Stimulated activated naive CD4-positive, alpha-beta T cell treated with Interleukin-2 at 50 U/mL for 16 hours (primary cell): ENCODE measurements around the gene MB21D2.
"Not testable (repeated sequence)": the region's sequence is repeated elsewhere in the genome, so short reads cannot be mapped to it uniquely, and the experiment has no call there.

ENCODE experiments used
- DNase-seq: peaks from one replicate; lab custom pipeline; 2025; lab: John Stamatoyannopoulos, UW

MB21D2 gene

DNA sequence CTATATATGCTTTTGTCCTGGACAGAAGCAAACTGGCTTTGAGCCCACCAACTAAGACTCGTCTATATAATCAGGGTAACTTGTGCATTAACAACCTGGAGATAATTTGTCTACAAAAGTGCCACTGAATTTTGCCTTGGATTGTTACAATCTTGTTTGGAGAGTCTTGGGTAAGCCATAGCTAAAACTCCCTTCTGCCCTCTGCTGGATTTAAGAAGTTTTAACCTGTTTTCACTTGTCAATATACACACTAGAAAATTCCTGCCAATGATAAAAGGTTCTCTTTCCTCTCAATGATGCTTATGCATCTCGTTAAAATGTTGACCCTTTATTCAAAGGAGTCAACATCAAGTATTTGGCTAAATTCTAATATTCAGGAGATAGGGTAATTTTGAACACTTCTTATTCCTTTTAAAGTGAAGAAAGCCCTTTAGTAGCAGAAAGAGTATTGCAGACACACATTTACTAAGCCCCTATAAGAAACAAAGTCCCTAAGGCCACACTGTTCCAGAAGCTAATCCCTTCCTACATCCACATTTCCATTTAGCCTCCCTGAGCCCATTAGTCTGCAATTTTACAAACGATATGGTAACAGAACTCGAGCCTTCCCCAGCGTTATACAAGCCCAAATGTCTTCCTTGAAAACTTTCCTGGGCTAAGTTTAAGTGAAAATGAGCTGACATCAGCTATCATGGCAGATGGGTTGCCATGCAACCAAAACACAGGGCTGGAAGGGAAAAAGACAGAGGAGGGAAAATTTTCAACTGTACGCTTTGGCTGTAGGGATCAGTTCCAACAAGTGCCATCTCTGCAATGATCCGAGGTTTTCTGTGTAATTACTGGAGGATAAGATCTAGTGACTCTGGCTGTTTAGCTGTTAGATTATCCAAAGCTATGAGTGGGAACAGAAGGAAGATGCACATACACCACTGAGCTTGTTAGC, 114.4 kb downstream of the MB21D2 start:
- DNase-seq: no peak

DNA sequence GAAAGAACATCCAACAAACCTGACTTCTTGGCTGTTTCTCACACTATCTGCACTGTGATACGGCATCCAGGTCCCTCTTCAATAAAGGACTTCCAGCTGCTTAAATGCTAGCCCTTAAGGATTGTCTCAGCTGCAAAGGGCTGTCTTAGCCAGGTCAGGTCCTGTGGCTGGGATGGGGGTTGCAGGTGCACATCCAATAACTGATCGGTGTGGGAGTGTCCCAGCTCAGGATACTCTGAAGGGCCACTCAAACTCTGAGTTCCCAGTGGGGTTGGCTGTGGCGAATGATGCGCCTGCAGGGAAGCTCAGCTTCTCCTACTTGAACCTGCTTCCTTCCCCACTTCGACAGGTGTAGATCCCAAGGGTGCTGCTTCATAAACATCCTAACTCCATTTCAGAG, 115.7 kb downstream of the MB21D2 start:
- no peak for DNase-seq

DNA sequence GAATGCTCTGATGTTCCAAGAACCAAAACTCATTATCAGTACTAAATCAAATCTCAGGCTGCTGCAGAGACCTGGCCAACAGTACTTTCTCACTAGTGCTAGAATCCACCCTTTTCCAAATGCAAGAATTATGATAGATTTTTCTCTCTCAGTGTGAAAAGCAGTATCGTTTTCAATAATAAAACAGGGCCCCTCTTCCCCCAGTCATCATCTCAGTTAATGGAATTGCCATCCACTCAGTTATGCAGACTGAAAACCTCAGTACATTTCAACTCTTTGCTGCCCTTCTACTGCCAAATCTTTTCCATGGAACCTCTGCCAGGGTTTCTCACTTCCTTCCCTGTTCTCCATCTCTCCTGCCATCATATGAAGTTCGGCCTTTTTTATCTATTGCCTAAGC, 117.9 kb downstream of the MB21D2 start:
- DNase-seq: no peak

DNA sequence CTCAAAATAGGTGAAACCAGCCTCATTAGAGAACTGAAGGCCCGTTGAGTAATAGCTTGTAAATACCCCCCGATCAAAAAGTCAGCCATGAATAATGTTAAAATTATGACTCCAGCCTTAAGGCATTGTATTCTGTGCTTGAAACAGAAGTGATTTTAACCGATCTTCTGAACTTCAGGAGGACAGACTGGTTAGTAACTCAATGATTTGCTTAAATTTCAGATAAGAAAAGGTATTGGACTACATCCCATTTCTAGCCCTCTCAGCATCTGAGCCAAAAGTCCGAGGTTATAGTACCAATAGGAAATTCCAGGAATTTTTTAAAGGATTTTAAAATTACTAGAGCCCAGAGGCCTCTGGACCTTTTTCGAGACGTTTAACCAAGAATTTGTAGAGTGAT, 122.6 kb downstream of the MB21D2 start:
- no peak for DNase-seq

DNA sequence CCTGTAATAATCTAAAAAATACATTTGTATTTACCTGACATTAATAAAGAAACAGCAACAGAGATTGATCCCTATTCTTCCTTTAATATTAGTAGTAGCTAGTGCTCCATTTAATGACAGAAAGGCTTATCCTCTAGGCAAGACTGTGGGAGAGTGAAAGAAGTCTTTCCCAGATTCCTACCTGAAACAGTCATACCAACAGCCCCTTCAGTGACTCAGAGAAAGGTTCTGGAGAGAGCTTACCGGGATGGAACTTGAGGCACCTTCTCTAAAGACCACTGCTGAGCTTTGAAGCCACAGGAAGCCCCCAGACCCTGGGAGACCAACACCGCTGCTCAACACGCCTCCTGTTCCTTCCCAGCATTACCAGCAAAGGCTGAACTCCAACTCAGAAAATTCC, 123.4 kb downstream of the MB21D2 start:
- DNase-seq: no peak

DNA sequence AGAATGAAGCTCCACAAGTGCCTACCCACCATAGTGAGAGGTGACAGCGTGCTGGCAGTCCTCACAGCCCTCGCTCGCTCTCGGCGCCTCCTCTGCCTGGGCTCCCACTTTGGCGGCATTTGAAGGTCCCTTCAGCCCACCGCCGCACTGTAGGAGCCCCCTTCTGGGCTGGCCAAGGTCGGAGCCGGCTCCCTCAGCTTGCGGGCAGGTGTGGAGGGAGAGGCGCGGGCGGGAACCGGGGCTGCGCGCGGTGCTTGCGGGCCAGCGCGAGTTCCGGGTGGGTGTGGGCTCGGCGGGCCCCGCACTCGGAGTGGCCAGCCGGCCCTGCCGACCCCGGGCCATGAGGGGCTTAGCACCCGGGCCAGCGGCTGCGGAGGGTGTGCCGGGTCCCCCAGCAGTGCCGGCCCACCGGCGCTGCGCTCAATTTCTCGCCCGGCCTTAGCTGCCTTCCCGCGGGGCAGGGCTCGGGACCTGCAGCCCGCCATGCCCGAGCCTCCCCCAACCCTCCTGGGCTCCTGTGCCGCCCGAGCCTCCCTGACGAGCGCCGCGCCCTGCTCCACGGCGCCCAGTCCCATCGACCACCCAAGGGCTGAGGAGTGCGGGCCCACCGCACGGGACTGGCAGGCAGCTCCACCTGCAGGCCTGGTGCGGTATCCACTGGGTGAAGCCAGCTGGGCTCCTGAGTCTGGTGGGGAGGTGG, 128.7 kb downstream of the MB21D2 start:
- DNase-seq: not testable (repeated sequence)

DNA sequence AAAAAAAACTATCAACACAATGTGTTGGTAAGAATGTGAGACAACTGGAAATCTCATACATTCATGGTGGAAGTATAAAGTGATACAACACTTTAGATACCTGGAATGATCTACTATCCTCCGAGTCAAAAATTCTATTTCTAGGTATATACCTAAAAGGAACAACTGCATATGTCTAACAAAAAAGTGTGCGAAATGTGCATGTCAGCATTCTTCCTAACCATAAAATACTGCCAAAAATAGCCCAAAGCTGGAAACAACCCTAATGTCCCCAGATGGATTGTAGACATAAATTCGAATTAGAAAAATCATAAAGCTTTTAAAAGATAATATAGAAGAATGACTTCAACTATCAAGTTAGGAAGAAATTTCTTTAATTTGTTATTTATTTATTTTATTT, 139.1 kb downstream of the MB21D2 start:
- no peak for DNase-seq

DNA sequence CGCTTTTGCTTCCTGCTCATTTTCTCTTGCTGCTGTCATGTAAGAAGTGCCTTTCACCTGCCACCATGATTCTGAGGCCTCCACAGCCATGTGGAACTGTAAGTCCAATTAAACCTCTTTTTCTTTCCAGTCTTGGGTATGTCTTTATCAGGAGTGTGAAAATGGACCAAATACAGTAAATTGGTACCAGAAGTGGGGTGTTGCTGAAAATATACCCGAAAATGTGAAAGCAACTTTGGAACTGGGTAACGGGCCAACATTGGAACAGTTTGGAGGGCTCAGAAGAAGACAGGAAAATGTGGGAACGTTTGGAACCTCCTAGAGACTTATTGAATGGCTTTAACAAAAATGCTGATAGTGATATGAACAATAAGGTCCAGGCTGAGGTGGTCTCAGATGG, 143.3 kb downstream of the MB21D2 start:
- DNase-seq: not testable (repeated sequence)

DNA sequence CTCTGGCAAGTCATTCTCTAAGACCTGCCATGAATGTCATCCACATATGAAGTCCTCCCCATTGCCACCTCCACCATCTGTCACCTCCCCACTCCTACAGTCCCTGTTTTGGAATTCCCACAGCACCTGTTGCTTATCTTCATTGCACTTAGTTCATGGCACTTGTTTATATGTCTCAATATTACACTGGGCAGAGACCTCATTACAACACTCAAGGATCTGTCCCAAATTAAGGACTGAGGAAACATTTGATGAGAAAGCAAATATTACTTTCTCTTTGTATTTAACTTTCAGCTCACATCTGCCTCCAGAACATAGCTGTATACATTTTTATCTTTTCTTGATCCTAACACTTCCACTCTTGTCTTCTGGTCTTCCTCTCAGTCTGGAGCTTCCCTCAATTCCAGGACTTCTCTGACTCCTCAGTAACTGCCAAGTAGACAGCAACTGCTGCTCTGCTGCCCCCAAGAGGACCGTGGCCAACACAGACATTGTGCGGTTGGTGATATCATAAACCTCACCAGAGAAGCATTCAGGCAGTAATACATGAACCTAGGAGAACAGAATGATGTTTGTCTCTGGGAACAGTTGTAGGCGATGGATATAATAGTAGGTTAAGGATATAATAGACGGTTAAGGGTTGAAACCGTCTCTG, 145.3 kb downstream of the MB21D2 start:
- no peak for DNase-seq

DNA sequence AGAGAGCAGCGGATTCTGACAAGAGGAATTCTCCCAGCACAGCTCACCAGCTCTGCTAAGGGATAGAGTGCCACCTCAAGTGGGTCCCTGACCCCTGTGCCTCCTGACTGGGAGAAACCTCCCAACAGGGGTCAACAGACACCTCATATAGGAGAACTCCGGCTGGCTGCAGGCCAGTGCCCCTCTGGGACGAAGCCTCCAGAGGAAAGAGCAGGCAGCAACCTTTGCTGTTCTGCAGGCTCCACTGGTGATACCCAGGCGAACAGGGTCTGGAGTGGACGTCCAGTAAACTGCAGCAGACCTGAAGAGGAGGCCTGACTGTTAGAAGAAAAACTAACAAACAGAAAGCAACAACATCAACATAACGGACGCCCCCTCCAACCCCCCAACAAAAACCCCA, 159.0 kb downstream of the MB21D2 start:
- no peak for DNase-seq

DNA sequence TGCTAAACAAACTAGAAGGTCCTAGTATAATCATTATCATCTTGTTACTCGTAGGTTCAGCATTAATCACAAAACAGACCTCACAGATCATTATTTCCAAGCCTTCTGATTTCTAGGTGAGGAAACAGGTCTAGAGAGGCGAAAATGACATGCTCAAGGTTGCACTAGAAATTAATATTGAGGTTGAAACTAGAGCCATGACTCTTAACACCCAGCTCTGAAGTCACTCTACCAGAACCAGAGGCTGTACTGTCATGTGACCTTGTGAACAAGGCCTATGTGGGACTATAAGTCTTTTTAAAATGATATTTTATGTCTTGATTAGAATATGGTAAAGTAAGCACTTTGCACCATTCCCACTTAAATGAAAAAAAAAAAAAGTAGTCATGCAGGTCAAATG, 166.5 kb downstream of the MB21D2 start:
- no peak for DNase-seq

DNA sequence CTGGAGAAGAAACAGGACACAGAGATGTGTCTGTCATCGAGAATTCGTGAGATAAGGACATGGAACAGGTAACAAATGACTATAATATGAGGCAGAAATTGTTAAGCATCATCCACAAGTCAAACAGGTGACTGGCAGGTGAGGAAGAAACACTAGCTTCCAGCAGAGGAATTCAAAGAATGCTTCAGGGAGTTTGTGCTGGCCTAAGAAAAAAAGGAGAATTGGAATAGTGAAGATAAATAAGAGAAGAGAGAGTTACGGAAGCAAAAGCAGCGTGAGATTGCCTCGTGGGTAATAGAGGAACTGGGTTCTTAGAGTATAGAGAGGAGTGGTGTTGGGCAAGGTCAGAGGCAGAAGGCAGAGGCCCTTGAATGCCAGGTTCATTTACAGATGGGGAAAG, 167.5 kb downstream of the MB21D2 start:
- DNase-seq: no peak

DNA sequence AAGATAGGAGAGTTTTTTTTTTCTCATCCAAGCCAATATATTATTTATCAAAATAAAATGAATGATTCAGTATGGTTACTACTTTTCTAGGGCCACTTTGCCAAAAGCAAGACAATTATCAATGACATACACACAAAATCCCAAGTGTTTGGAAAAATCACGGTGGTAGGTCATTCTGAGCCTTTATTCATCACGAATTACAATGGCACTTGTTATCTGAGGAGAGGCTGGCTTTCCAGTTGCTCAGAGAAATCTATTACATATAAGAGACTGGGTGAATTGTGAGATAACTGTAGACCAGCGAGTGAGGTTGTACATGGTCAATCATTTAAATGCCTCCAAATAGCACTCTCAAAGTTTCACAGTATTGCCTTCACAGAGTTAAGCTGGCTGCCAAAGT, 169.9 kb downstream of the MB21D2 start:
- DNase-seq: no peak

DNA sequence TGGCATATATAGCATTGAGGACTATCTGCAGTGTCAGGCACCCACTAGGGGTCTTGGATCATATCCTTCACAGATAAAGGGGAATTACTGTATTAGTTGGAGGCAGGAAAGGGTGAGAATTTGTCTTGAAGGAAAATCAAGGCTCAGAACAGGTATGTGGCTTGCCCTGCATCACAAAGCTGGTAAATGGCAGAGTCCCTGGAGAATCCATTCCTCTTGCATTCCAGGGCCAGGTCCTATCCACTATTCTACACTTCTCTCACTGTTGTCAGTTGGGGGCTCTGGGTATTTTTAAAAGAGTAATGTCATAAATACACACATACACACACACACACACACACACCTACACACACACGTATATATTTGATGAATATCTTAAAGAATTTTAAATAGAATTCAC, 170.5 kb downstream of the MB21D2 start:
- no peak for DNase-seq
